Activated CD8-positive, alpha-beta memory T cell treated with anti-CD3 and anti-CD28 coated beads, Interleukin-2, amount 50 U/mL, for 24 hours (primary cell): Measurements from ENCODE around the gene POLE3.
"Not testable (repeated sequence)": the region's sequence is repeated elsewhere in the genome, so short reads cannot be mapped to it uniquely, and the experiment has no call there.

Source experiments
- DNase-seq: peaks from one replicate; pipeline ENCODE4 v3.0.0-alpha.2; 2020; ENCODE audit errors: extremely low read depth

Gene POLE3

GRCh38 chr9:113410207-113410864, at the start of gene POLE3, which contains the start of gene C9orf43:
POLE3 (minus strand) TSS chr9:113410675; CDS start chr9:113410293, 382 bp downstream.
C9orf43 (plus strand) TSS chr9:113410747; CDS start chr9:113413494, 2,747 bp downstream.
- DNase-seq: peak; percentile 94

- no peak for DNase-seq
Observed at GRCh38 chr9:113456235-113456634, 45.8 kb upstream of the POLE3 start.

DNA sequence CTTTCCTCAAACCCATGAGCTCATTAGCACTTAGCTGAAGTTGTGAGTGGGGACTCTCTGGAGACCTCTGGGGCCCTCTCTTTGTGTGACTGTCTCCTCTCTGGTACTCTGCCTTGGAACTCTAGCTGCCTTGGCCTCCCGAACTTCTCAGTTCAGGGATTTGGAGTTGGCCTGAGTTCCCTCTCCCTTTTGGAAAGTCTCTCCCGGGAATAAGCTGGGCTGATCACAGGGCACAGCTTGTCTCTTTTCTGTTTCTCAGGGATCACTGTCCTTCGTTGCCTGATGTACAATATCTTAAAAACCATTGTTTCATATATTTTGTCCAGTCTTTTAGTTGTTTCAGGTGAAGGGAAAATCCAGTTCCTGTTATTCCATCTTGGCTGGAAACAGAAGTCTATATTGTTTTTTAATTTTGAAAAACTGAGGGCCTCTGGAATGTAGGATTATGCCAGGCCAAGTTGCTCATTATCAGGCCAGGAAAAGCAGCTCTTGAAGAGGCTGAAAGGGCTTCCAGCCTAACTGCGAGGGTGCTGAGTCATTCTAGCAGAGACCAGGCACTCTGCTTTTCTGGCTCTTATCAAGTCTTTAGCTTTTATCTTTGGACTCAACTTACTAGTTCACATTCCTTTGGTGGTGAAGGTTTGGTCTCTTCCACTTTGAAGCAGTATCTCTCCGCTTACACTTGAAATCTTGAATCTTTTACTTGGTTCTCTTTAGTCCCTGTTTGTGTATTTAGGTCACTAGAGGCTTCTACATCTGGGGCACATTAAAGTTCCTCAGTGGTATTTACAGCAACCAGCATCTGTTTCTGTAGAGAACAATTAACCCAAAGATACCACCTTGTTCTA, 44.7 kb upstream of the POLE3 start:
- no peak for DNase-seq

DNA sequence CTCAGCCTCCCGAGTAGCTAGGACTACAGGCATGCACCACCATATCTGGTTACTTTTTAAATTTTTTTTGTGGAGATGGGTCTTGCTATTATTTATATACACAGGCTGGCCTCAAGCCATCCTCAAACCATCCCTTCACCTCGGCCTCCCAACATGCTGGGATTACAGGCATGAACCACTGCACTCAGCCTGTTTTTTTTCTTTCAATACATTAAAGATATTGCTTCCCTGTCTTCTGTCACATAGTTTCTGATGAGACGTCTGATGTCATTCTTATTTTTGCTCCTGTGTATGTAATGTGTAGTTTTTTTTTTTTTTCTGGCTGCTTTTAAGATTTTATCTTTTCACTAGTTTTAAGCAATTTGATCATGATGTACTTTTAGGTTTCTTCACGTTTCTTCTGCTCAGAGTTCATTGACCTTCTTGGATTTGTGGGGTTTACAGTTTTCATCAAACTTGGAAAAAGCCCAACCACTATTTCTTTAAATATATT, 41.7 kb upstream of the POLE3 start:
- no peak for DNase-seq

- no peak for DNase-seq
Observed at GRCh38 chr9:113449376-113449775, 38.9 kb upstream of the POLE3 start.

DNA sequence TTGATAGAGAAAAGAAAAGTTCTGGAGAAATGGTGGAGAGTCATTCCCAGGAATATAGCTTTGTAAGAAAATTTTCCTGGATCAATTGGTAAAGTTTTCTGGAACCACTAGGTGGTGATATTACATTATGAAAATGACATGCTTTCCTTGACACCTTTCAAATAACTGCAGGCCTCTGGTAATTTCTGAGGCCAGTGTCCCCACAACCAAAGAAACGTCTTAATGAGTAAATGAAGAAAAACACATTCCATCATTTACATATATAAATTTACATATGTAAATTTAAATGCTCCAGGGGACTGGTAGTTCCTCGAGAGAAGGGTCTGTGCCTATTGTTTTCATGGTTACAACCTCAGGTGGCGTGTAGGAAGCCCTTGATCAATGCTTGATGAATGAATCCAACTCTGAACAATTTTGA, 35.9 kb upstream of the POLE3 start:
- no peak for DNase-seq

DNA sequence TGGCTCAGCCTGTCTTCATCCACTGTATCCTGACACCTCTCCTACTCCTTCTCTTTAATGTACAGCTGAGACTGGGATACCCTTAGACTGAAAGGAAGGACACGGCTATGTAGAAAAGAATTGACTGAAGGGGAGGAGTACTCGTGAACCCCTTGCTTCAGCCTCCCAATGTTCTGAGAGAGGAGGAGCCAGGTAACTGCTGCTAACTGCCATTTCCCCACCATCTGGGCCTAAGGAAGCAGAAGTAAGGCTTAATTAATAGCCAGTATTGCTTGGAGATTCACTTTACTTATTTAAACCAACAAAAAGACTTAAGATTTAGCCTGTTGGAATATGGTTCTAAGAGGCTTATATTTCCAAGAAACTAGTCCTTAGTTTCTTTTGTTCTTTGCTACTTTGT, 34.3 kb upstream of the POLE3 start:
- no peak for DNase-seq

- not testable (repeated sequence) for DNase-seq
Observed at GRCh38 chr9:113437716-113438115, 27.2 kb upstream of the POLE3 start.

GRCh38 chr9:113436728-113437515, 26.4 kb upstream of the POLE3 start:
- DNase-seq: no peak

GRCh38 chr9:113431191-113431590, 20.7 kb upstream of the POLE3 start:
- no peak for DNase-seq

DNA sequence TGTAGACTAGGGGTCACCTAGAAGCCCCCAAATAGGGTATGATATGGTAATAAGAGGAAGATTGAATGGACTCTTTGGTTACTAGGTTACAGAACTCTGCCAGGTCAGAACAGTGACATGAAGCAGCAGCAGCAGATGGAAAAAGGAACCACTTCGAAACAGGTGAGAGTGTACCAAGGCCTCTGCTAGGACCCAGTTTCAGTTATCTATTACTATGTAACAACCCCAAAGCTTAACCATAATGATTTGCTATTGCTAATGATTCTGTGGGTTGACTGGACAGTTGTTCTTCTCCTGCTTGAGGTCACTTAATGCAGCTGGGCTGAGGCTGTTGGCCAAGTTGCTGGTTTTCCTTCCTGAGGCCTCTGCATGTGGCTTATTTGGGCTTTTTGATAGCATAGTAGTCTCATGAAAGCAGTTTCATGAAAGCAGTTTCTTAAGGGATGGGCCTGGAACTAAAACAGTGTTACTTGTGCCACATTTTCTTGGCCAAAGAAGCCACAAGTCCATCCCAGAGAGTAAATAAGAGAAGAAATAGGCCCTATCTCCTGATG, 17.7 kb upstream of the POLE3 start:
- DNase-seq: no peak

GRCh38 chr9:113427629-113428028, 17.2 kb upstream of the POLE3 start:
- no peak for DNase-seq

- DNase-seq: no peak
Observed at GRCh38 chr9:113426701-113427100, 16.2 kb upstream of the POLE3 start.

GRCh38 chr9:113425072-113425471, 14.6 kb upstream of the POLE3 start:
- no peak for DNase-seq

GRCh38 chr9:113421726-113422125, 11.3 kb upstream of the POLE3 start:
- no peak for DNase-seq

DNA sequence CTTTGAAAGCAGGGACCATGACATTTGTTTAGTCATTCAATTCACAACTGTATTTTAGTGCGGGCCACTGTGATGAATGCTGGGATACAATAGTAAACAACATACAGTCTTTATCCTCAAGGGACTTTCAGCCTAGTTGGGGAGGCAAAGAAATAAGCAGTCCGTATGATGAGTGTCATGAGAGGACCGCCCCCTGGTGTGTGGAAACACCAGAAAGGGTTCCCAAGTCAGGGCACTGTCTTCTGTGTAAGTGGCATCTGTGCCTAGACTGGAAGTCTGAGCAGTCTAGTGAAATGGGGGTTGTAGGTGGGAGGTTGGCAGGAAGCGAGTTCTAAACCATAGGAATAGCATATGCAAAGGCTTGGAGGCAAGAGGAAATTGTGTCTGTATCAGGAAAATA, 6.9 kb upstream of the POLE3 start:
- DNase-seq: no peak

- no peak for DNase-seq
Observed at GRCh38 chr9:113416149-113416721, 5.8 kb upstream of the POLE3 start.

- no peak for DNase-seq
Observed at GRCh38 chr9:113409883-113410206, 630 bp downstream of the POLE3 start.

- DNase-seq: no peak
Observed at GRCh38 chr9:113409481-113409880, 994 bp downstream of the POLE3 start.

DNA sequence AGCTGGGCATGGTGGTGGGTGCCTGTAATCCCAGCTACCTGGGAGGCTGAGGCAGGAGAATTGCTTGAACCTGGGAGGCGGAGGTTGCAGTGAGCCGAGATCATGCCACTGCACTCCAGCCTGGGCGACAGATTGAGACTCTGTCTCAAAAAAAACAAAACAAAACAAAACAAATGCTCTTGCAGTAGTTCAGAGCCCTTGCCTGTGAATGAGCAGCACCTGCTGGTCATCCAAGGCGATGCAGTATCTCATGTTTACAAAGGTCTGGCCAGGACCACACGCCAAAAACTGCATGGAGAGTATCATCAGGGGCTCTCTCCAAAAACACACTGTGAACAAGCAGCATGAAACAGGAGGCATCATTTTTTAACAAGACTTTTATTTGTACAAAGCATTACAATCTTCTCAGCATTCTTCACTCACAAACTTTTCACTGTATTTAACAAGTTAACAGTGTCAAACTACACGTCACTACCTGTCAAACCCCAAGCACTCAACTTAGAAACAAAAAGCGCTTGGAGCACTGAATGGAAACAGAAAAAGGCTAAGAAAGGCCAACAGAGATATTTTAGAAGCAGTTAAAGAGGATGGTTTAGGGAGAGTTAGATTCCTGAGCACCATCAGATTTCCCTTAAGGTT, 3.5 kb downstream of the POLE3 start:
- DNase-seq: peak; percentile 17

GRCh38 chr9:113406353-113406752, 4.1 kb downstream of the POLE3 start:
- DNase-seq: not testable (repeated sequence)
